ENCODE data around the gene MGMT.

The MGMT gene

GRCh38 chr10:129545261-129545660 lies 78.2 kb downstream of the MGMT start:
- TF ChIP-seq SPI1 (IDR thresholded peaks at IDR 0.05; ENCODE audit: borderline replicate concordance, low read depth) (no peak), POLR2AphosphoS5 (IDR thresholded peaks at IDR 0.05; ENCODE audit: low read depth) (no peak), REST (IDR thresholded peaks at IDR 0.05; ENCODE audit: insufficient replicate concordance, low read depth) (no peak)
- TF ChIP-seq, protein P1, sequence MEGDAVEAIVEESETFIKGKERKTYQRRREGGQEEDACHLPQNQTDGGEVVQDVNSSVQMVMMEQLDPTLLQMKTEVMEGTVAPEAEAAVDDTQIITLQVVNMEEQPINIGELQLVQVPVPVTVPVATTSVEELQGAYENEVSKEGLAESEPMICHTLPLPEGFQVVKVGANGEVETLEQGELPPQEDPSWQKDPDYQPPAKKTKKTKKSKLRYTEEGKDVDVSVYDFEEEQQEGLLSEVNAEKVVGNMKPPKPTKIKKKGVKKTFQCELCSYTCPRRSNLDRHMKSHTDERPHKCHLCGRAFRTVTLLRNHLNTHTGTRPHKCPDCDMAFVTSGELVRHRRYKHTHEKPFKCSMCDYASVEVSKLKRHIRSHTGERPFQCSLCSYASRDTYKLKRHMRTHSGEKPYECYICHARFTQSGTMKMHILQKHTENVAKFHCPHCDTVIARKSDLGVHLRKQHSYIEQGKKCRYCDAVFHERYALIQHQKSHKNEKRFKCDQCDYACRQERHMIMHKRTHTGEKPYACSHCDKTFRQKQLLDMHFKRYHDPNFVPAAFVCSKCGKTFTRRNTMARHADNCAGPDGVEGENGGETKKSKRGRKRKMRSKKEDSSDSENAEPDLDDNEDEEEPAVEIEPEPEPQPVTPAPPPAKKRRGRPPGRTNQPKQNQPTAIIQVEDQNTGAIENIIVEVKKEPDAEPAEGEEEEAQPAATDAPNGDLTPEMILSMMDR (IDR thresholded peaks at IDR 0.05; ENCODE audit: insufficient read depth, low read length): no peak
- no peak overlapping the region for H3K27ac ChIP-seq (replicated peaks)
- H3K4me3 ChIP-seq (replicated peaks; ENCODE audit: insufficient read depth, low read length): no peak overlapping the region
- no peak for DNase-seq (ENCODE audit: low read depth in 1 of 2, low spot score in 1 of 2)
- no peaks in the 10 kb centered on the region for H3K27me3 ChIP-seq (ENCODE audit: insufficient read depth, poor library complexity, severe bottlenecking)

DNA sequence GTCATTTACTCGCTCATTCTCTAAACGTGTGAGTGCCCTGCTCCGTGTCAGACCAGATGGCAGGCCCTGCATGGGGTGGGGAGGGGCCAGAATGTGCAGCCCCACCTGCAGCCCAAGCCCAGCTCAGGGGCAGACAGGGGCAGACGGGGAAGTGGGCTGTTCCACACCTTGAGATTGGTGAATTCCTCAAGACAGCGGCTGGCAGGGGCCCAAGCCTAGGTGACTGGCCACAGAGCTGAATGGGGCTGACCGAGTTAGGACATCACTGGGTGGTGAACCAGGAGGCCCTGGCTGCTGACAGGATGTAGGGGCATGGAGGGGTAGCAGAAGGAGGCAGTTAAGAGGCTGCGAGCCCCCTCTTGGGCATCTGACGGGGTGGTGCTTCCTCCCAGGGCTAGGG lies 79.1 kb downstream of the MGMT start:
- no peak for DNase-seq (ENCODE audit: low read depth in 1 of 2, low spot score in 1 of 2)
- H3K27ac ChIP-seq (replicated peaks): no peak overlapping the region
- H3K4me3 ChIP-seq (replicated peaks; ENCODE audit: insufficient read depth, low read length): no peak overlapping the region
- no peak for TF ChIP-seq GABPA (IDR thresholded peaks at IDR 0.05; ENCODE audit: low read depth)
- no peak for TF ChIP-seq POLR2AphosphoS5 (IDR thresholded peaks at IDR 0.05; ENCODE audit: low read depth)
- TF ChIP-seq REST (IDR thresholded peaks at IDR 0.05; ENCODE audit: insufficient replicate concordance, low read depth): no peak
- TF ChIP-seq SPI1 (IDR thresholded peaks at IDR 0.05; ENCODE audit: borderline replicate concordance, low read depth): no peak
- TF ChIP-seq, protein P1 (IDR thresholded peaks at IDR 0.05; ENCODE audit: insufficient read depth, low read length): no peak
- no peaks in the 10 kb centered on the region for H3K27me3 ChIP-seq (ENCODE audit: insufficient read depth, poor library complexity, severe bottlenecking)

- TF ChIP-seq SPI1 (IDR thresholded peaks at IDR 0.05; ENCODE audit: borderline replicate concordance, low read depth): no peak
- TF ChIP-seq GABPA (IDR thresholded peaks at IDR 0.05; ENCODE audit: low read depth): no peak
- TF ChIP-seq REST (IDR thresholded peaks at IDR 0.05; ENCODE audit: insufficient replicate concordance, low read depth): no peak
- TF ChIP-seq, protein P1 (IDR thresholded peaks at IDR 0.05; ENCODE audit: insufficient read depth, low read length): no peak
- TF ChIP-seq POLR2AphosphoS5 (IDR thresholded peaks at IDR 0.05; ENCODE audit: low read depth): no peak
- Histone ChIP-seq H3K27ac (replicated peaks) (no peak overlapping the region), H3K27me3 (ENCODE audit: insufficient read depth, poor library complexity, severe bottlenecking) (no peaks in the 10 kb centered on the region), H3K4me3 (replicated peaks; ENCODE audit: insufficient read depth, low read length) (no peak overlapping the region)
- no peak for DNase-seq (ENCODE audit: low read depth in 1 of 2, low spot score in 1 of 2)
Observed at GRCh38 chr10:129547608-129548007, 80.6 kb downstream of the MGMT start.
